HG03060 (cell line): ENCODE results near the gene CDH7.

Experiments
- ATAC-seq: cut with Tn5 transposase; IDR thresholded peaks from one replicate; pipeline ENCODE4 v1.9.1; 2021; ENCODE audit warnings: low read depth, moderate number of reproducible peaks; ENCODE audit not compliant: unreplicated experiment

CDH7 gene

GRCh38 chr18:65901522-65901921, 150.7 kb downstream of the CDH7 start:
- ATAC-seq, result no peak

GRCh38 chr18:65906621-65907034, 155.8 kb downstream of the CDH7 start:
- ATAC-seq, result no peak

- no peak for ATAC-seq
Observed at GRCh38 chr18:65907281-65907680, 156.5 kb downstream of the CDH7 start.

- ATAC-seq, result no peak
Observed at GRCh38 chr18:65919018-65919417, 168.2 kb downstream of the CDH7 start.

- ATAC-seq, result no peak
Observed at GRCh38 chr18:65919663-65920062, 168.9 kb downstream of the CDH7 start.

- ATAC-seq, result no peak
Observed at GRCh38 chr18:65922103-65922502, 171.3 kb downstream of the CDH7 start.

GRCh38 chr18:65924904-65925303, 174.1 kb downstream of the CDH7 start:
- no peak for ATAC-seq

GRCh38 chr18:65934874-65935273, 184.1 kb downstream of the CDH7 start:
- no peak for ATAC-seq

- ATAC-seq, result no peak
Observed at GRCh38 chr18:65936678-65937077, 185.9 kb downstream of the CDH7 start.

- no peak for ATAC-seq
Observed at GRCh38 chr18:65937180-65937579, 186.4 kb downstream of the CDH7 start.

- ATAC-seq, result peak; percentile 86
Observed at GRCh38 chr18:65938592-65939372, 188.0 kb downstream of the CDH7 start.
